IMR-90 (cell line): ENCODE results near the gene TEX13A.

Source experiments
- BHLHE40 ChIP-seq: fragments of 150-350 bp; IDR thresholded peaks from 2 replicates; pipeline ENCODE4 v1.6.1; 2016; ENCODE audit warnings: mild to moderate bottlenecking, low read depth, low read length
- CEBPB ChIP-seq: IDR thresholded peaks from 2 replicates; pipeline ENCODE4 v1.6.1; 2012; ENCODE audit warnings: low read depth, low read length, improper control_type of control experiment
- CHD1 ChIP-seq: IDR thresholded peaks from 2 replicates; pipeline ENCODE4 v1.6.1; 2012; ENCODE audit warnings: low read depth, low read length, improper control_type of control experiment
- FOS ChIP-seq: fragments of 150-350 bp; IDR thresholded peaks from 2 replicates; pipeline ENCODE4 v1.6.1; 2016; ENCODE audit warnings: low read depth, low read length
- MAFK ChIP-seq: IDR thresholded peaks from 2 replicates; pipeline ENCODE4 v1.6.1; 2012; ENCODE audit warnings: low read depth, low read length, improper control_type of control experiment
- MAZ ChIP-seq: IDR thresholded peaks from 2 replicates; pipeline ENCODE4 v1.6.1; 2012; ENCODE audit warnings: low read depth, mild to moderate bottlenecking, low read length, improper control_type of control experiment, moderate library complexity, borderline replicate concordance
- MXI1 ChIP-seq: IDR thresholded peaks from 2 replicates; pipeline ENCODE4 v1.6.1; 2012; ENCODE audit warnings: low read depth, mild to moderate bottlenecking, low read length, moderate library complexity, borderline replicate concordance
- POLR2A ChIP-seq: IDR thresholded peaks from 2 replicates; pipeline ENCODE4 v1.6.1; 2012; ENCODE audit warnings: mild to moderate bottlenecking, low read depth, low read length
- RAD21 ChIP-seq: IDR thresholded peaks from 2 replicates; pipeline ENCODE4 v1.6.1; 2012; ENCODE audit warnings: low read length, improper control_type of control experiment
- RCOR1 ChIP-seq: IDR thresholded peaks from 2 replicates; pipeline ENCODE4 v1.6.1; 2012; ENCODE audit warnings: mild to moderate bottlenecking, low read length, improper control_type of control experiment; ENCODE audit not compliant: insufficient replicate concordance
- RFX5 ChIP-seq: IDR thresholded peaks from 2 replicates; pipeline ENCODE4 v1.8.0; 2012; ENCODE audit warnings: low read depth, mild to moderate bottlenecking, low read length, moderate library complexity
- SMC3 ChIP-seq: fragments of 150-350 bp; IDR thresholded peaks from 2 replicates; pipeline ENCODE4 v1.6.1; 2016; ENCODE audit warnings: low read depth, mild to moderate bottlenecking, antibody characterized with exemption, low read length, moderate library complexity
- USF2 ChIP-seq: fragments of 150-350 bp; IDR thresholded peaks from 2 replicates; pipeline ENCODE4 v1.6.1; 2017; ENCODE audit warnings: mild to moderate bottlenecking, antibody characterized with exemption, low read length, low read depth
- TF ChIP-seq, protein P1 (sequence below): conservative IDR thresholded peaks from 2 replicates; pipeline ENCODE4 v1.5.1; 2012; ENCODE audit warnings: mild to moderate bottlenecking, low read depth, low read length, improper control_type of control experiment

- TF ChIP-seq, protein P1, sequence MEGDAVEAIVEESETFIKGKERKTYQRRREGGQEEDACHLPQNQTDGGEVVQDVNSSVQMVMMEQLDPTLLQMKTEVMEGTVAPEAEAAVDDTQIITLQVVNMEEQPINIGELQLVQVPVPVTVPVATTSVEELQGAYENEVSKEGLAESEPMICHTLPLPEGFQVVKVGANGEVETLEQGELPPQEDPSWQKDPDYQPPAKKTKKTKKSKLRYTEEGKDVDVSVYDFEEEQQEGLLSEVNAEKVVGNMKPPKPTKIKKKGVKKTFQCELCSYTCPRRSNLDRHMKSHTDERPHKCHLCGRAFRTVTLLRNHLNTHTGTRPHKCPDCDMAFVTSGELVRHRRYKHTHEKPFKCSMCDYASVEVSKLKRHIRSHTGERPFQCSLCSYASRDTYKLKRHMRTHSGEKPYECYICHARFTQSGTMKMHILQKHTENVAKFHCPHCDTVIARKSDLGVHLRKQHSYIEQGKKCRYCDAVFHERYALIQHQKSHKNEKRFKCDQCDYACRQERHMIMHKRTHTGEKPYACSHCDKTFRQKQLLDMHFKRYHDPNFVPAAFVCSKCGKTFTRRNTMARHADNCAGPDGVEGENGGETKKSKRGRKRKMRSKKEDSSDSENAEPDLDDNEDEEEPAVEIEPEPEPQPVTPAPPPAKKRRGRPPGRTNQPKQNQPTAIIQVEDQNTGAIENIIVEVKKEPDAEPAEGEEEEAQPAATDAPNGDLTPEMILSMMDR = no peak
- TF ChIP-seq CEBPB (no peak), POLR2A (no peak), MXI1 (no peak), FOS (no peak), MAFK (no peak), CHD1 (no peak), RFX5 (no peak), RCOR1 (no peak), USF2 (no peak), SMC3 (no peak), MAZ (no peak), BHLHE40 (no peak), RAD21 (no peak)
Measured at GRCh38 chrX:105210258-105210657, 10.2 kb downstream of the TEX13A start.
